GM12872 (cell line): ENCODE measurements around the gene BDKRB2.

Source experiments
- CTCF ChIP-seq: IDR thresholded peaks from 3 replicates; pipeline ENCODE4 v1.5.1; 2011; ENCODE audit warnings: low read depth, mild to moderate bottlenecking, low read length, moderate library complexity; ENCODE audit not compliant: insufficient read depth

BDKRB2 gene

DNA sequence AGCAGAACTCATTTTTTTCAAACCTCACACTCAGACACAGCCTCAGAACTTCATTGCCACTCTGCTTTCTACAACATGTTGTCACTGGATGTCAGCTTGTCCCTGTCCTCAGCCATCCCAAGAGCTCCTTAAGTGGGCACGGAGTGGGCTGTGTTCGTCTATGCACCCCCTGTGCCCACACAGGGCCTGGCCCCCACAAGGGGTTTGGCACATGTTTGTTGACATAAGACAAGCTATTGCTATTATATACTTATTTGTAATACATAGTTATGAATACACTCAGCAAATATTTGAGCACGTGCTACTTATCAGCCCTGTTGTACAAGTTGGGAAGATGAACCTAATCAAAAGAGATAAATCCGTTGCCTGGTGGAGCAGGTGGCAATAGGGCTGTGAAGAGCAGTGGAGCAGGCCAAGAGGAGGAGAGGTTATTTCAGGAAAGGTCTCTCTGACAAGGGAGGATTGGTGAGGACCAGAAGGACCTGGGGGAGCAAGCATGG is 47.1 kb downstream of the BDKRB2 start:
- TF ChIP-seq CTCF = no peak

DNA sequence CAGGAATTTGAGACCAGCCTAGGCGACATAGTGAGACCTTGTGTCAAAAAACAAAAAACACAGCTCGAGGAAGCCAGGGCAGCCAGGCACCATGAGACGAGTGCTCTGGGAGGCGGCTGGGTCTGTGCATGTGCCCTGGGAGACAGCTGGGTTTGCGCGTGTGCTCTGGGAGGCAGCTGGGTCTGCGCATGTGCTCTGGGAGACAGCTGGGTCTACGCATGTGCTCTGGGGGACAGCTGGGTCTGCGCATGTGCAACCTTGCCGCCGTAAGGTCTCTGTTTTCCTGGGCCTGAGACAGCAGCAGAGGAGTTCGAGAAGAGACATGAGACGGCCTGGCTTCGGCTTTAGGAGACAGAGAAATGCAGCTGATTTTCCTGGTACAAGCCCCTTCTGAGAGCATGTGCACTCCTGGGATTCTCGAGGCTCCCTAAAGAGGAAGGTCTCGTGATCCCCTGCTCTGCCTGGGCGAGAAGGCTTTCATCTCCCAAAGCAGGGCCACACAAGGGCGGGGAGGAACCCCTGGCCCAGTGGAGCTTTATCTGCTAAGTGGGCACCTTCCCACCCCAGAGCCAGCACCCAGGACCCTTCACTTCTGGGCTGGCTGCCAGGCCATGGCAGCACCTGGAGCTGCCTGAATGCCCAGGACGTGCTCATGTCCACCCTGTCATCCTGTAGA is 47.8 kb downstream of the BDKRB2 start:
- no peak for TF ChIP-seq CTCF

- TF ChIP-seq CTCF = no peak
These were observed 48.4 kb downstream of the BDKRB2 start for GRCh38 chr14:96252999-96253539.

DNA sequence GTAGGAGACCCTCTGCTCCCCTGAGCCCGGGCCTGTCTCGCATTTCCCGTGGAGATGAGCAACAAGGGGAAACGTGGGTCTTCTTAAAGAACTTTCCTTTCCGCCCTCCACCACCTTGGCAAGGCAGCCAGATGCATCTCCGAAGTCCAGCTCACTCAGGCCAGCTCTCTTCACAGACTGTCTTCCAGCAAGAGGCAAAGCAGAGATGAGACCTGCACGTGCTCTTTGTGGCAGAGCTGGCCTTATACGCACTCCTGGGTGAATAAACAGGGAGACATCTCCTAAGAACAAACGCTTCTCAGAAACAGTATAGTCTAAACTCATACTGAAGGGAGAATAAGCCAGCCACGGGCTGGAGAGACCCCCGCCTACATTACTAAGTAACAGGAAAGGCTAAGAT is 50.0 kb downstream of the BDKRB2 start:
- no peak for TF ChIP-seq CTCF

- TF ChIP-seq CTCF = no peak
These were observed 51.1 kb downstream of the BDKRB2 start, which contains the start of gene BDKRB1 for GRCh38 chr14:96255501-96256366. Gene BDKRB1 (plus strand): TSS chr14:96256210. CDS start chr14:96263683, 7,473 bp downstream.

GRCh38 chr14:96256407-96256806 is 51.8 kb downstream of the BDKRB2 start:
- TF ChIP-seq CTCF = no peak

GRCh38 chr14:96257056-96257455 is 52.4 kb downstream of the BDKRB2 start:
- no peak for TF ChIP-seq CTCF
